A673 (cell line): ENCODE results near the gene DUSP6. TPM values are rescaled to one million over a fixed set of nuclear protein-coding genes. Genes with fewer than 3 reads are reported as not detected.

ENCODE experiments used
- BruUV-seq: library from RNA; stranded (reverse); fragments of 400-500 nt; replicated peaks from 2 replicates; lab custom pipeline; 2021; lab: Mats Ljungman, UMichigan
- CTCF ChIA-PET: fragments of 300-600 bp; sonication (Branson Sonifier 250); formaldehyde crosslinking; loops from one replicate; lab custom pipeline; 2022; ENCODE audit warnings: antibody characterized with exemption; lab: Charles Lee
- POLR2A ChIA-PET: fragments of 300-600 bp; sonication (Branson Sonifier 250); formaldehyde crosslinking; loops from one replicate; lab custom pipeline; 2022; ENCODE audit warnings: antibody characterized with exemption; ENCODE audit not compliant: low non-redundant PET; lab: Charles Lee
- DNase-seq: peaks from one replicate; pipeline ENCODE4 v3.0.0-alpha.2; 2015; ENCODE audit warnings: low spot score
- H3K27ac ChIP-seq: fragments of 200-600 bp; sonication (generic); 2 replicates; pipeline ENCODE4 v1.5.1; 2016; ENCODE audit warnings: mixed run types, low read depth, mild to moderate bottlenecking, mixed read lengths, antibody characterized with exemption, low read length; ENCODE audit not compliant: poor library complexity, severe bottlenecking
- H3K27me3 ChIP-seq: fragments of 200-600 bp; sonication (generic); replicated peaks from 2 replicates; pipeline ENCODE4 v1.6.1; 2017; ENCODE audit warnings: mixed run types, low read depth, mild to moderate bottlenecking, mixed read lengths, antibody characterized with exemption, low read length; ENCODE audit not compliant: insufficient read depth, poor library complexity
- H3K36me3 ChIP-seq: fragments of 200-600 bp; sonication (generic); 2 replicates; pipeline ENCODE4 v1.6.1; 2016; ENCODE audit warnings: mixed run types, mild to moderate bottlenecking, mixed read lengths, antibody characterized with exemption, low read length; ENCODE audit not compliant: insufficient read depth, poor library complexity, severe bottlenecking
- H3K4me1 ChIP-seq: fragments of 200-600 bp; sonication (generic); 2 replicates; pipeline ENCODE4 v1.6.1; 2017; ENCODE audit warnings: mixed run types, mild to moderate bottlenecking, mixed read lengths, antibody characterized with exemption, low read length; ENCODE audit not compliant: insufficient read depth, poor library complexity, severe bottlenecking
- H3K4me3 ChIP-seq: fragments of 200-600 bp; sonication (generic); 2 replicates; pipeline ENCODE4 v1.5.1; 2016; ENCODE audit warnings: low read depth, mixed run types, mild to moderate bottlenecking, mixed read lengths, low read length; ENCODE audit not compliant: poor library complexity, severe bottlenecking
- H3K9me3 ChIP-seq: fragments of 200-600 bp; sonication (generic); 2 replicates; pipeline ENCODE4 v1.6.1; 2016; ENCODE audit warnings: mixed run types, low read depth, mild to moderate bottlenecking, mixed read lengths, antibody characterized with exemption, low read length; ENCODE audit not compliant: poor library complexity, severe bottlenecking
- CTCF ChIP-seq: fragments of 300-800, 200-600 bp; sonication (generic); conservative IDR thresholded peaks from 2 replicates; pipeline ENCODE4 v1.5.1; 2017; ENCODE audit warnings: low read depth, mild to moderate bottlenecking, antibody characterized with exemption, low read length, moderate library complexity, mixed read lengths
- EZH2 ChIP-seq: fragments of 200-600 bp; sonication (generic); IDR thresholded peaks from 2 replicates; pipeline ENCODE4 v1.6.1; 2017; ENCODE audit warnings: borderline replicate concordance, low read depth, mild to moderate bottlenecking, mixed read lengths, antibody characterized with exemption, low read length; ENCODE audit not compliant: poor library complexity, severe bottlenecking
- intact Hi-C: fragments of 100-400 bp; cut with micrococcal nuclease; formaldehyde crosslinking; loops from one replicate; pipeline ENCODE4 v1.10.0; 2022; ENCODE audit not compliant: unreplicated experiment
- total RNA-seq: library from RNA; stranded (reverse); gene quantifications from 2 replicates; pipeline ENCODE4 v1.2.3, GENCODE V29; 2021

Gene DUSP6
- total RNA-seq, 1 experiment from 2014 or later: 226 TPM

DNA sequence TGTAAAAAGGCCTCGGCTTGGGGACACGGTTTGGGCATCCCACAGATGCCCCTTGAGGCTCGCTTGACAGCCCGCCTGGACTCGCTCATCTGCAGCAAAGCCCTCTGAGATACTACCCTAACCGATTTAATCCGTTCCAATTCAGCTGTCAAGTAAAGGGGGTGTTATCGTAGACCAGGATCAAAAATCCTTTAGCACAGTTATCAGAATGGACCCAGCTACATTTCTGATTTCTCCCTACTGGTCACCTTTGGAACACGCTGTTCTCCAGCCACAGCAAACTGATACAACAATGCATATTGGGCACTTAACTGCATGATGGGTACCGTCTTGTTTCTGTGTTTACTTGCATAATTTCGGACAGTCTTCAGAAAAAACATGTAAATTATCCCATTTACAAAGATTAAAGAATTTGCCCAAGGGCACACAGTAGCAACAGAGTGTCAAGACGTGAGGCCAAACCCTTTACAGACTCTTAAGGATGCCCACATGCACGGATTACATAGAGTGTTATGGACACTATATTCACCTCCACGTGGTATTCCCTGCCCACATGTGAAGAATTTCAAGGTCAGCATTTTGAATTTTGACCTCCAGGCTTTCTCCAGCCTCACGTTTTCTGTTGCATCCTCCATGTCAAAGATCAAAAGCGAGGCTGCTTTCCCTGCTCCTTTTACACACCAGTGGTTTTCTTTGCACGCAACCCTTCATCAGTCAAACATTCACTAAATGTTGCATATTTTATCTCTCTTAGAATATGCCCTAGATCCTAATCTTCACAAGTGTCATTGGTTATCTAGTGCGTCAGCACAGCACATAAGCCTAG, 3.2 kb upstream of the DUSP6 start:
- no peak for TF ChIP-seq EZH2
- 0 out of 2 replicates have a peak, but pooled peaks have one; percentile 27 for TF ChIP-seq CTCF
- peak; percentile 41 for DNase-seq
- no TSS peak for BruUV-seq
- H3K36me3 ChIP-seq: peaks cover 7% of the 10 kb centered on the region
- H3K9me3 ChIP-seq: no peaks in the 10 kb centered on the region
- ChIA-PET CTCF (no interaction called here), POLR2A (no interaction called here)
- peaks cover 41% of the 10 kb centered on the region for H3K4me1 ChIP-seq
- H3K4me3 ChIP-seq: peak overlapping the region; percentile 61
- no peaks in the 10 kb centered on the region for H3K27me3 ChIP-seq
- peak overlapping the region; percentile 99 for H3K27ac ChIP-seq
- intact Hi-C loops: no loop called here

DNA sequence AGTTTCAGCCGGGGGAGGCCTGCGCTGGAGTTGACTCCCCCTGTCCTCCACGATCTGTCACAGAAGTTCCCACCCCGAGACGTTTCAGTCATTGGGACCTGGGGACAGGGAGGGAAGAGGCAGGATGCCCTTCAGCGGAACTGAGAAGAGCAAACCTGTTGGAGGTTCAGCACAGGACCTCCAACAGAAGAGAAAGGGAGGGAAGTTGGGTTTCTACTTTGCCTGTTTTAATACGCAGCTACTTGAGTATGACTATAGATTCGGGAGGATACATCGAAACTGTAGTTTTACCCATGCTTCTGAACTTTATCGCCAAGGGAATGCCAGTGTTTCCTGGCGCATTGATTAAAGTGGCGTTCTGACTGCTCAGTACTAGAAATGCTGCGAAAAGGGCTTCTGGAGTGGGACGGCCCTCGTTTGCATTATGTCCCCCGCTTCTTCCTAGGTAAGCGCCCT, 2.3 kb upstream of the DUSP6 start:
- no peaks in the 10 kb centered on the region for H3K9me3 ChIP-seq
- H3K36me3 ChIP-seq: peaks cover 15% of the 10 kb centered on the region
- no TSS peak for BruUV-seq
- POLR2A ChIA-PET: interaction anchor here (0.6 kb wide), 1 partner anchor 29 kb away, joined by 3 read pairs; no protein-coding TSS in a partner anchor
- H3K27ac ChIP-seq: peak overlapping the region; percentile 99
- CTCF ChIA-PET: no interaction called here
- no peak for DNase-seq
- intact Hi-C loops: no loop called here
- peak overlapping the region; percentile 61 for H3K4me3 ChIP-seq
- H3K27me3 ChIP-seq: no peaks in the 10 kb centered on the region
- peaks cover 41% of the 10 kb centered on the region for H3K4me1 ChIP-seq
- TF ChIP-seq EZH2: no peak
- TF ChIP-seq CTCF: no peak

- ChIA-PET POLR2A (interaction anchor here (0.6 kb wide), 1 partner anchor 30 kb away, joined by 3 read pairs; no protein-coding TSS in a partner anchor), CTCF (interaction anchor here (0.6 kb wide), 1 partner anchor 106 kb away, joined by 6 read pairs; no protein-coding TSS in a partner anchor)
- Histone ChIP-seq H3K9me3 (no peaks in the 10 kb centered on the region), H3K4me1 (peaks cover 37% of the 10 kb centered on the region), H3K36me3 (peaks cover 21% of the 10 kb centered on the region), H3K27ac (peak overlapping the region; percentile 99), H3K4me3 (peak overlapping the region; percentile 61), H3K27me3 (no peaks in the 10 kb centered on the region)
- peak; percentile 93 for DNase-seq
- TSS peak; percentile 3 for BruUV-seq
- TF ChIP-seq EZH2 (no peak), CTCF (no peak)
- intact Hi-C loops: loop anchor here (1.0 to 2.0 kb wide), 5 partner anchors 31 to 197 kb away; no protein-coding TSS in a partner anchor
These were observed 1.7 kb upstream of the DUSP6 start for GRCh38 chr12:89353823-89354611.
